Measurements from ENCODE around the gene RGP1. TPM values are rescaled to one million over a fixed set of nuclear protein-coding genes. Genes with fewer than 3 reads are reported as not detected.
A peak's percentile ranks its signal among the peaks of the same experiment; 100 is the strongest.

RGP1 gene
- polyA plus RNA-seq, 1 of the 3 experiments (the other 2 are of a cell fraction) = 16.1 TPM

DNA sequence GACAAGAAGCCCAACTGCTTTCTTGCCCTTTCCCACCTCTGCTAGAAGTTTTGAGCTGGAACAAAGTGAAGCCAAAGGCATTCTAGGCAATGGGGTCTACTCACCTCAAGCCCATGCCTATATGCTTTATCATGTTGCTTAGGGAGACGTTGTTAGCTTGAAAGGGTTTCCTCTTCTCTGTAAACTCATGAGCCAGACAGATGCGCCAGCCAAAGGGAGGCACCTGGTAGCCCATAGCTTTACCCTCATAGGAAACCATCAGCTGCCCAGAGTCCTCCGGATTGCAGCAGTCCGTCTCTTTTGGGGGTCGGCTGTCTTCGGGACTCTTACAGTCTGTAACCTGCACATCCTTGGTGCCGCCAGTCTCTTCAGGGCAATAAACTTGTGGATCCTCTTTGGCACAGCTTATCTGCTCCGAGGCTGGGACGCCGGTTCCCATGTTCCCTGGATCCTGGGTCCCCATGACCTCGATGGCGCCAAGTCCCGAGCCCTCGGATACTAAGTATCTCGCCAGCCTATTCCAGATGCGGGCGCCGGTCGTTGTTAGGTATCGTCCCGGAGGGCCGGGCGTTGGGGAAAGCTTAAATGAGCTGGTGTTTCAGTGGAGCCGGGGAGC lies 737 bp upstream of the RGP1 start:
- H3K4me1 ChIP-seq (ENCODE audit: control insufficient read depth in 1 of 2, insufficient read depth in 2 of 2, low read depth in 1 of 2, low read length in 1 of 2) = peaks cover 12 to 33% of the 10 kb centered on the region in 2 experiments; a peak in 2 of 4 replicates
- under 1% methylated on average over 19 of the region's 24 CpGs for WGBS (ENCODE audit: low lambda C conversion rate)
- peak overlapping the region; percentile 82 for H3K4me2 ChIP-seq
- H3K27me3 ChIP-seq (ENCODE audit: insufficient read depth) = no peaks in the 10 kb centered on the region
- H3K79me2 ChIP-seq (ENCODE audit: insufficient read depth) = peaks cover 72% of the 10 kb centered on the region
- TF ChIP-seq RAD21 (IDR thresholded peaks at IDR 0.05; ENCODE audit: low read length) = no peak
- TF ChIP-seq NFIC (IDR thresholded peaks at IDR 0.05; ENCODE audit: borderline replicate concordance) = no peak
- no peak for TF ChIP-seq MXI1 (IDR thresholded peaks at IDR 0.05; ENCODE audit: low read depth, low read length)
- TF ChIP-seq, protein P1, sequence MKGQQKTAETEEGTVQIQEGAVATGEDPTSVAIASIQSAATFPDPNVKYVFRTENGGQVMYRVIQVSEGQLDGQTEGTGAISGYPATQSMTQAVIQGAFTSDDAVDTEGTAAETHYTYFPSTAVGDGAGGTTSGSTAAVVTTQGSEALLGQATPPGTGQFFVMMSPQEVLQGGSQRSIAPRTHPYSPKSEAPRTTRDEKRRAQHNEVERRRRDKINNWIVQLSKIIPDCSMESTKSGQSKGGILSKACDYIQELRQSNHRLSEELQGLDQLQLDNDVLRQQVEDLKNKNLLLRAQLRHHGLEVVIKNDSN (IDR thresholded peaks at IDR 0.05; ENCODE audit: borderline replicate concordance, low read depth) = no peak
- TF ChIP-seq YY1 (IDR thresholded peaks at IDR 0.05; ENCODE audit: low read depth) = no peak
- TF ChIP-seq TCF12 (IDR thresholded peaks at IDR 0.05) = no peak
- TF ChIP-seq CHD2 (IDR thresholded peaks at IDR 0.05; ENCODE audit: low read length, partially characterized antibody) = no peak
- TF ChIP-seq FOSL2 (IDR thresholded peaks at IDR 0.05; ENCODE audit: borderline replicate concordance, low read depth) = no peak
- no peak for TF ChIP-seq NRF1 (IDR thresholded peaks at IDR 0.05; ENCODE audit: low read depth, low read length)
- TF ChIP-seq, protein P2, sequence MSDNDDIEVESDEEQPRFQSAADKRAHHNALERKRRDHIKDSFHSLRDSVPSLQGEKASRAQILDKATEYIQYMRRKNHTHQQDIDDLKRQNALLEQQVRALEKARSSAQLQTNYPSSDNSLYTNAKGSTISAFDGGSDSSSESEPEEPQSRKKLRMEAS (IDR thresholded peaks at IDR 0.05; ENCODE audit: low read depth) = no peak
- TF ChIP-seq SIN3A (IDR thresholded peaks at IDR 0.05; ENCODE audit: borderline replicate concordance, low read depth, low read length) = no peak
- TF ChIP-seq TAF1 (IDR thresholded peaks at IDR 0.05; ENCODE audit: borderline replicate concordance, low read depth, low read length) = no peak
- no peak for TF ChIP-seq FOXM1 (IDR thresholded peaks at IDR 0.05; ENCODE audit: low read depth)
- TF ChIP-seq, protein P3, sequence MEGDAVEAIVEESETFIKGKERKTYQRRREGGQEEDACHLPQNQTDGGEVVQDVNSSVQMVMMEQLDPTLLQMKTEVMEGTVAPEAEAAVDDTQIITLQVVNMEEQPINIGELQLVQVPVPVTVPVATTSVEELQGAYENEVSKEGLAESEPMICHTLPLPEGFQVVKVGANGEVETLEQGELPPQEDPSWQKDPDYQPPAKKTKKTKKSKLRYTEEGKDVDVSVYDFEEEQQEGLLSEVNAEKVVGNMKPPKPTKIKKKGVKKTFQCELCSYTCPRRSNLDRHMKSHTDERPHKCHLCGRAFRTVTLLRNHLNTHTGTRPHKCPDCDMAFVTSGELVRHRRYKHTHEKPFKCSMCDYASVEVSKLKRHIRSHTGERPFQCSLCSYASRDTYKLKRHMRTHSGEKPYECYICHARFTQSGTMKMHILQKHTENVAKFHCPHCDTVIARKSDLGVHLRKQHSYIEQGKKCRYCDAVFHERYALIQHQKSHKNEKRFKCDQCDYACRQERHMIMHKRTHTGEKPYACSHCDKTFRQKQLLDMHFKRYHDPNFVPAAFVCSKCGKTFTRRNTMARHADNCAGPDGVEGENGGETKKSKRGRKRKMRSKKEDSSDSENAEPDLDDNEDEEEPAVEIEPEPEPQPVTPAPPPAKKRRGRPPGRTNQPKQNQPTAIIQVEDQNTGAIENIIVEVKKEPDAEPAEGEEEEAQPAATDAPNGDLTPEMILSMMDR (IDR thresholded peaks at IDR 0.05) = no peak
- no peak for TF ChIP-seq POLR2AphosphoS5 (IDR thresholded peaks at IDR 0.05; ENCODE audit: low read depth, low read length)
- no peak for TF ChIP-seq ELF1 (IDR thresholded peaks at IDR 0.05)
- TF ChIP-seq, protein P4, sequence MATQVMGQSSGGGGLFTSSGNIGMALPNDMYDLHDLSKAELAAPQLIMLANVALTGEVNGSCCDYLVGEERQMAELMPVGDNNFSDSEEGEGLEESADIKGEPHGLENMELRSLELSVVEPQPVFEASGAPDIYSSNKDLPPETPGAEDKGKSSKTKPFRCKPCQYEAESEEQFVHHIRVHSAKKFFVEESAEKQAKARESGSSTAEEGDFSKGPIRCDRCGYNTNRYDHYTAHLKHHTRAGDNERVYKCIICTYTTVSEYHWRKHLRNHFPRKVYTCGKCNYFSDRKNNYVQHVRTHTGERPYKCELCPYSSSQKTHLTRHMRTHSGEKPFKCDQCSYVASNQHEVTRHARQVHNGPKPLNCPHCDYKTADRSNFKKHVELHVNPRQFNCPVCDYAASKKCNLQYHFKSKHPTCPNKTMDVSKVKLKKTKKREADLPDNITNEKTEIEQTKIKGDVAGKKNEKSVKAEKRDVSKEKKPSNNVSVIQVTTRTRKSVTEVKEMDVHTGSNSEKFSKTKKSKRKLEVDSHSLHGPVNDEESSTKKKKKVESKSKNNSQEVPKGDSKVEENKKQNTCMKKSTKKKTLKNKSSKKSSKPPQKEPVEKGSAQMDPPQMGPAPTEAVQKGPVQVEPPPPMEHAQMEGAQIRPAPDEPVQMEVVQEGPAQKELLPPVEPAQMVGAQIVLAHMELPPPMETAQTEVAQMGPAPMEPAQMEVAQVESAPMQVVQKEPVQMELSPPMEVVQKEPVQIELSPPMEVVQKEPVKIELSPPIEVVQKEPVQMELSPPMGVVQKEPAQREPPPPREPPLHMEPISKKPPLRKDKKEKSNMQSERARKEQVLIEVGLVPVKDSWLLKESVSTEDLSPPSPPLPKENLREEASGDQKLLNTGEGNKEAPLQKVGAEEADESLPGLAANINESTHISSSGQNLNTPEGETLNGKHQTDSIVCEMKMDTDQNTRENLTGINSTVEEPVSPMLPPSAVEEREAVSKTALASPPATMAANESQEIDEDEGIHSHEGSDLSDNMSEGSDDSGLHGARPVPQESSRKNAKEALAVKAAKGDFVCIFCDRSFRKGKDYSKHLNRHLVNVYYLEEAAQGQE (IDR thresholded peaks at IDR 0.05; ENCODE audit: low read depth, low read length) = no peak
- TF ChIP-seq SMC3 (IDR thresholded peaks at IDR 0.05; ENCODE audit: low read depth, low read length) = no peak
- TF ChIP-seq, protein P5, sequence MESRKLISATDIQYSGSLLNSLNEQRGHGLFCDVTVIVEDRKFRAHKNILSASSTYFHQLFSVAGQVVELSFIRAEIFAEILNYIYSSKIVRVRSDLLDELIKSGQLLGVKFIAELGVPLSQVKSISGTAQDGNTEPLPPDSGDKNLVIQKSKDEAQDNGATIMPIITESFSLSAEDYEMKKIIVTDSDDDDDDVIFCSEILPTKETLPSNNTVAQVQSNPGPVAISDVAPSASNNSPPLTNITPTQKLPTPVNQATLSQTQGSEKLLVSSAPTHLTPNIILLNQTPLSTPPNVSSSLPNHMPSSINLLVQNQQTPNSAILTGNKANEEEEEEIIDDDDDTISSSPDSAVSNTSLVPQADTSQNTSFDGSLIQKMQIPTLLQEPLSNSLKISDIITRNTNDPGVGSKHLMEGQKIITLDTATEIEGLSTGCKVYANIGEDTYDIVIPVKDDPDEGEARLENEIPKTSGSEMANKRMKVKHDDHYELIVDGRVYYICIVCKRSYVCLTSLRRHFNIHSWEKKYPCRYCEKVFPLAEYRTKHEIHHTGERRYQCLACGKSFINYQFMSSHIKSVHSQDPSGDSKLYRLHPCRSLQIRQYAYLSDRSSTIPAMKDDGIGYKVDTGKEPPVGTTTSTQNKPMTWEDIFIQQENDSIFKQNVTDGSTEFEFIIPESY (IDR thresholded peaks at IDR 0.05; ENCODE audit: borderline replicate concordance, low read depth) = no peak
- TF ChIP-seq GATA2 (CRISPR knock-in tag; IDR thresholded peaks at IDR 0.05) = no peak
- peak overlapping the region; percentile 80; the same call in 1 of the 2 replicates for H2AFZ ChIP-seq (ENCODE audit: low read depth)
- peak overlapping the region; percentile 70 to 79; a peak in 3 of 4 replicates for H3K27ac ChIP-seq (ENCODE audit: low read depth in 2 of 2, low read length in 1 of 2)
- ChIA-PET CTCF (interaction anchor here (1.0 to 6.8 kb wide), 13 partner anchors 9 to 137 kb away, joined by 3 to 88 read pairs (median 5); partner anchors contain the start of genes CCDC107, CREB3, NPR2 and TLN1), POLR2A (interaction anchor here (1.6 to 2.6 kb wide), 4 partner anchors 8 to 17 kb away, joined by 5 to 28 read pairs (median 8); partner anchors contain the start of genes CREB3 and TLN1)
- DNase-seq = no peak
- H3K4me3 ChIP-seq (ENCODE audit: low read depth in 2 of 2, low read length in 1 of 2) = peak overlapping the region; percentile 97 to 98
- H4K20me1 ChIP-seq (ENCODE audit: insufficient read depth) = peaks cover 31% of the 10 kb centered on the region
- peak overlapping the region; percentile 90 for H3K9ac ChIP-seq
- H3K9me3 ChIP-seq = no peaks in the 10 kb centered on the region
- H3F3A ChIP-seq (replicated peaks; ENCODE audit: insufficient read depth) = peaks cover 7% of the 10 kb centered on the region
- H3K36me3 ChIP-seq (replicated peaks in 1 of 2; ENCODE audit: control insufficient read depth in 1 of 2, insufficient read depth in 2 of 2, low read length in 1 of 2) = peaks cover 25 to 46% of the 10 kb centered on the region in 2 experiments
- no peaks in the 10 kb centered on the region for H3K9me2 ChIP-seq
